Measurements from ENCODE around the gene HDAC11. TPM values are rescaled to one million over a fixed set of nuclear protein-coding genes. Genes with fewer than 3 reads are reported as not detected.
A peak's percentile ranks its signal among the peaks of the same experiment; 100 is the strongest.

HDAC11 gene
- total RNA-seq, 1 experiment from 2014 or later, result 2.6 TPM

DNA sequence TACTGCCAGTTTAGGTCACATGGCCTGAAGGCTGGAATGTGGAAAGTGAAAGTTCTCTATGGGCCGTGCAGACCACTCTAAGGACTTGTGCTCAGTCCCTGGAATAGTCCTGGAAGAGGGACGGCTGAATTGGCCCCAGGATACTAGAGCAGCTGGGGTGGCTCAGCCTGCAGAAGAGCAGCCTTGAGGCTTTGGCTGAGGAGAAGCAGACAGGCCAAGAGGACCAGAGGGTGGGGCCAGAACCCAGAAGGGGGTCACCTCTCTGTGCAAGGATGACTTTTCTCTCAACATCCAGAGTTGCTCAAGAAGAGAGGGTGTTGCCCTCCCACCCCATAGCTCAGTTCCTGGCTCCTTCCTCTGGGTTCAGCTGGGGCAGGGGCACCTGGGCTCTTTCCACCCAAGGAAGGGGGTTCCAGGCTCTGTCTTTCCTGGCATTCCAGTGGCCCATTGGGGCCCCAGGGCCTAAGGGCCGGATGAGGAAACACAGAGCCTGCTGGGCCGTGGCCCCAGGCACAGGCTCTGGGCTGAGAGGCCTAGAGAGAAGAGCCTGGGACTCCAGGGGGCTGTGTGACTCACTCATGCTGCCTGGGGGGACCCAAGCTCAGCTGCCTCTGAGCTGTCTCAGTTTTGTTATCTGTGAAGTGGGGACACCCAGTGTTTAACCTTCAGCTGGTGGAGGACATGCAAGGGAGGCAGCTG, 60.3 kb downstream of the HDAC11 start:
- no peak for DNase-seq (ENCODE audit: low read depth)

GRCh38 chr3:13541691-13542090, 61.6 kb downstream of the HDAC11 start:
- no peak for DNase-seq (ENCODE audit: low read depth)

DNA sequence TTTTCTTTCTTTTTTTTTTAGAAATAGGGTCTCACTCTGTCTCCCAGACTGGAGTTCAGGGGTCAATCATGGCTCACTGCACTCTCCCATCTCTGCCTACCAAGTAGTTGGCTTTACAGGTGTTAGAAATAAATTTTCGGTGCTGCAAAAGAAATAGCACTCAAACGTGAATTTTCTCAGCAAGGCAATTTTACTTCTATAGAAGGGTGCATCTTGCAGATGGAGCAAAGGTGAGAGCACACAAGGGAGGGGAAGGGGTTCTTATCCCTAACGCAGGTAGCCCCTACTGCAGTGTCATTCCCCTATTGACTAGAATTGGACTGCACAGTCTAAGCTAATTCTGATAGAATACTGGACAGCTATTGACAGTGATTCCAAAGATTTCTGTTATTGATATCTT, 62.0 kb downstream of the HDAC11 start:
- no peak for DNase-seq (ENCODE audit: low read depth)

- DNase-seq (ENCODE audit: low read depth), result peak; percentile 74
Observed at GRCh38 chr3:13543253-13543652, 63.1 kb downstream of the HDAC11 start.

- peak; percentile 72 for DNase-seq (ENCODE audit: low read depth)
Observed at GRCh38 chr3:13544293-13544831, 64.3 kb downstream of the HDAC11 start.

DNA sequence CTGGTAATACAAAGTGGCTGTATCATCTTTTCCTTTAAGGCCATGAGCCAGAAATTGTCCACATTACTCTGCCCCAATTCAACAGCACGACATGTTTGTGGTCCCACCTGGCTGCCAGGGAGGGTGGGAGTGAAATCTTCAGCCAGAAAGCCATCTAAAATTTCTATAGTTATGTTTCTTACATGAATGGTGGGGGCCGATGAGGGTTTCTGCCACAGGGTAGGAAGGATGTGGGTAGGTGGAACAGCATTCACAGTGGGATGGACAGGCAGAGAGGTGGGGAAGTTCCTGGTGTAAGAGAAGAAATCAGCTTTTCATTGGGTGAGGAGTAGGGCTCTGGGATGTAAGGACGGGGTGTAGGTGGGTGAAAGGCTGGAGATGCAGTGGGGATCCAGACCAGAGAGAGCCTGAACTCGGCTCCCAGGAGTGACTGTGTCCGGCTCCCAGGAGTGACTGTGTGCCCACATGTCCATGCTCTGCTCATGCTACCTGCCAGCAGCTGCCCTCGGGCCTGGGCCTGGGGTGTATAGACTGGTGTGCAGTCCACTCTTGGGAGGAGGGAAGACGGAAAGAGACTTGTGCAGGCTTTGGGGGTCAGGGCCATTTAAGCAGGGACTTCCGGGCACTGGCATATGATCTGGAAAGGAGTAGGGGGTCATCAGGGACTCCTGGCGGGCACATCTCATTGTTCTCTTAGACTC, 65.0 kb downstream of the HDAC11 start:
- no peak for DNase-seq (ENCODE audit: low read depth)

DNA sequence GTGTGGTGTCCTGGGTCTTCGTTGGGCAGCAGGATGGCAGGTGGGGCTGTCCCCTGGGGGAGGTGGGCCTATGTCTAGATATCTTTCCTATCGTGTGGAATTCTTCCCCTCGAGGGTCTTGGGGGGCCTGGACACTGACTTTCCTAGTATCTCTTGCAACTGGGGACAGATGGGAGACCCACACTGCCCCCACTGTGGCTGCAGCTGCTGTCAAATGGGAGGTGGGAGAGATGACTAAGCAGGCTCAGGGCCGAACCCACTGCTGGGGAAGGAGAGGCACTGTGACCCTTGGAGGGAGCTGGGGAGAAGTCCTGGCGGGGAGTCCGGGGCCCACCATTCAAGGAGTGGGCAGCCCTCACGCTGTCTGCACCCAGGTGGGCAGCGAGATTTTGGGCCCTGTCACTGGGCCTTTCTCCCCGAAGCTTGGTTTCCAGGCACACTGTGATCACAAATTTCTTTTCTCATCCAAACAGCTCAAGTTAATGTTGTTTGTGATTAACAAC, 65.9 kb downstream of the HDAC11 start:
- no peak for DNase-seq (ENCODE audit: low read depth)

GRCh38 chr3:13546667-13547171, 66.6 kb downstream of the HDAC11 start:
- DNase-seq (ENCODE audit: low read depth), result no peak

DNA sequence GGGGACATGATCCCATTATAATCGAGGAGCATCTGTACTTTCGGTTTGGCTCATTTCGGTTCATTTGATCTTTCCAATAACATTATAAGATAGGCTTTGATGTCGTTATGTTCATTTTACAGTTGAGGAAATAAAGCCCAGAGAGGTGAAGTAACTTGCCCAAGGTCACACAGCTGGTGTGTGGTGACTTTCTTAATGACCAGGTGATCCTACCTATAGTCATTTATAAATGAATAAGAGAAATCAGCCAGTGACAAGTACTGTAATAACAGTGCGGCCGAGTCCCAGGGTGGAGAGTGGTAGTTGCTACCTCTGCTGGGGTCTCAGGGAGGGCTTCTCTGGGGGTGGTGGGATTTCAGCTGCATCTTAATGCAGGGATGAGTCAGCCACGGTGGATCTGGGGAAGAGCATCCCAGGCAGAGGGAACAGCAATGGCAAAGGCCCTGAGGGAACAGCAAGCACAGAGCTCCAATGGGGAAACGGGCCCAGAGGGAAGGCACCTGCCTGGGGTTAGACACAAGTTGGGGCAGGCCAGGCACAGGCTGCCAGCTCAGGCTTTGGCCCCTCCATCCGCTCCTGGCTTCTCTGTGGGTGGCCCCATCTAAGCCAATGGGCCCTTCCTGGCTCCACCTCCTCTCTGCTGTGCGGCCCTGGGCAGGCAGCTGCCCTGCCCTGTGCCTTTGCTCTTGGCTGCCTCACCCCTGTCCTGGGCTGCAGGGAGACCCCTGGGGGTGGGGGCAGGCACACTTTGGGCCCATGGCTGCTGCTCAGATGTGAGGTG, 67.7 kb downstream of the HDAC11 start:
- DNase-seq (ENCODE audit: low read depth), result no peak

DNA sequence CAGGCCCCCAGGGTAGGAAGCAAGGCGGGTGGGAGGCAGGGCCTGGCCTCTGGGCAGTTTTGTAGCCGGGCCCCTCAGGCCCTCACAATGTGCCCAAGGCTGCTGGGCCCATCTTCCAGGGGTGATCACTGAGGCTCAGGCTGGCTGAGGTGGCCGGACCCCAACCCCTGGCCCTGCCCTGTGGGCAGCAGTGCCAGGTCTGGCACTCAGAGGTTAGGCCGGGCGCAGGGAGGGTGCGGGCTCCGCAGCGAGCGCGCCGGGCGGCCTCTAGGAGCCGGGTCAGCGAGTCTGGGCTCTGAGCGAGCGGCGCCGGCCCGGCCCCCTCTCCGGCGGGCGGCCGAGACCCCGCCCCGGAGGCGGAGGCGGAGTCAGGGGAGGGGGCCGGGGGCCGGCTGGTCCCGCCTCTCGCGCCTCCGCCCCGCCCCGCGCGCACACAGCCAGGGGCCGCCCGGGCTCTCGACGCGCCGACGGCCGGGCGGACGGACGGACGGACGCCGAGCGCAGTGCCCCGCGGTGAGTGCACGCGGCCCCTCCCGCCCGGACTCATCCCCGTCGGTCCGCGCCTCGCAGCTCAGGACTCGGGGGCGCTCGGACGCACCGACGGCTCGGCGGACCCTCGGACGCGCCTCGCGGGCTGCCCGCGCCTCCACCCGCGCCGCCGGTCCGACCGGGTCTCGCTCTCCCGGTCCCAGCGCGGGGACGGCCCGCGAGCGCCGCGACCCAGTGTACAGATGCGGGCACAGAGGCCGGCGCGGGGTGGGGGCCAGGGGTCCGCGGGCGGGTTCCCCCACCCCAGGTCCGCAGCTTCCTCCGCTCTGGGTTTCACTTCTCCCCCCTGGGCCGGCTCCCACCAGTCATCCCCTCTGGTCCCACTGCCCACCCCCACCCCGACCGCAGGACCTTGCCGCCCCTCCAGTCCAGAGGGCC, 68.9 kb downstream of the HDAC11 start, which contains the start of gene FBLN2:
FBLN2 (plus strand) TSS at position 430 of the 927 bp plus-strand sequence. CDS start 21,231 bp downstream, outside the sequence.
- no peak for DNase-seq (ENCODE audit: low read depth)

DNA sequence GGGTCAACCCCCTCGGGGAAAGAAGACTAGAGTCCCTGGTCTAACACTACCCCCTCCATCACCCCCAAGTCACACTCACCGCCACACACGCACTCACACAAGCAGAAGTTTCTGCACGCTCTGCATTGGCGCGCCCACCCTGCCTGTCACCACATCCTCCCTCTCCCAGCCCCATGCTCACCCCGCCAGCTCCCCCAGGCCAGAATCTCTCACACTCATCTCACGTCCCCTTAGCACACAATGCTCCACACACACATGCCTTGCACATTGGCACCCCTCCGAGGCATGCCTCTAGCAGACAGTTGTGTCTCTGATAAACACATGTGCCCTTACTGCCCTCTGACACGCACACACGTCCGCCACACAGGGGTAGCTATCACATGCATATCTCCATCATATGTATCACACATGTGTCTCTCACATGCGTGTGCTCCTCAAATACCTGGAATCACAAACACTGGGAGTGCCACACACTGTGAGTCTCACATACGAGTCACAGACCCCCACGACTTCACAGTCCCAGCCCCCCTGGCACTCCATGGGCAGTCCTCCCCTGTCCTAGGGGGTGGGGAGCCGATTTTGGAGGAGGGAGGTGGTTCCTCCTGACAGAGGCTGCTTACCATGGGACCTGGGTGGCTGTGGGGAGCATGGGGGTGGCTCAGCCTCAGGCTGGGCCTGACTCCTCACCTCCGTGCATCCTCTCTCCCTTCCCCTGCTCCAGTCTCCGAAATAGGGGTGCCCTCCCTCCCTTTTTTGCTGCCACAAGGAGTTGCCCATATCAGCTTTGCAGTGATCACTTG, 69.7 kb downstream of the HDAC11 start:
- DNase-seq (ENCODE audit: low read depth), result no peak

DNA sequence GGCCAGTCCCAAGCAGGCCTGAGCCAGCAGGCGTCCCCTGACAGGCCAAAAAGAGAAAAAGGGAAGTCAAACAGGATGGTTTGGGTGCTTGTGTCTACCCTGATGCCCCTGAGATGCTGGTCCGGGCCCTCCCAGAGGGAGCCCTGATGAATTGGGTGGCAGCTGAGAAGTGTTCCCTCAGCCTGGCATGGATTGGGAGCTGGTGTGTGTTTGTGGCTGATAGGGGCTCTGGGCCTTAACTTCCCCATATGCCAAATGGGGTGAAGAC, 70.3 kb downstream of the HDAC11 start:
- no peak for DNase-seq (ENCODE audit: low read depth)

DNA sequence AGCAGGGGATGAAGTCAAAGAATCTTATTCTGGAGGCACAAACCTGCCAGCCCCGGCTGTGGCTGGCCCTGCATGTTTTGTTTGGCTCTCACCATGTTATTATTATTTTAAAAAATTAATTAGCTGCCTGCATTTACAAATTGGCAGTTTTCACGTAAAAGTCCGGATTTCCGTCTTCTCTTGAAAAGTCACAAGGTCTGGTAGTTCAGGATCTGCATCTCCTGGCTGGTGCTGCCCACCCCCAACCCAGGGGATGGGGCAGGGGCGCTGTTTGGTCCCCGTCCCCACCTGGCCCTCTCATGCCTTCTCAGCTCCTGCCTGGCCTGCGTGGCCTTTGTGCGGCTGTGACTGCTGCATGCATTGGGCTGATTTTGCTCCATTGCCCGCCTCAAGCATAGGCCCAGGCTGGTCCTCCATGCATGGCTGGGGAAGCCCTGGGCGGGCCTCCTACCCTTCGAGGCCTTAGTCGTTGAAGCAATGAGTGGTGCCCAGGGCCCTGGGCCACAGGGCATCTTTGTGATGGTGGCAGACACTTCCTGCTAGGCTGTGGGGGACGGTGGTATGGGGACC, 70.8 kb downstream of the HDAC11 start:
- DNase-seq (ENCODE audit: low read depth), result no peak

DNA sequence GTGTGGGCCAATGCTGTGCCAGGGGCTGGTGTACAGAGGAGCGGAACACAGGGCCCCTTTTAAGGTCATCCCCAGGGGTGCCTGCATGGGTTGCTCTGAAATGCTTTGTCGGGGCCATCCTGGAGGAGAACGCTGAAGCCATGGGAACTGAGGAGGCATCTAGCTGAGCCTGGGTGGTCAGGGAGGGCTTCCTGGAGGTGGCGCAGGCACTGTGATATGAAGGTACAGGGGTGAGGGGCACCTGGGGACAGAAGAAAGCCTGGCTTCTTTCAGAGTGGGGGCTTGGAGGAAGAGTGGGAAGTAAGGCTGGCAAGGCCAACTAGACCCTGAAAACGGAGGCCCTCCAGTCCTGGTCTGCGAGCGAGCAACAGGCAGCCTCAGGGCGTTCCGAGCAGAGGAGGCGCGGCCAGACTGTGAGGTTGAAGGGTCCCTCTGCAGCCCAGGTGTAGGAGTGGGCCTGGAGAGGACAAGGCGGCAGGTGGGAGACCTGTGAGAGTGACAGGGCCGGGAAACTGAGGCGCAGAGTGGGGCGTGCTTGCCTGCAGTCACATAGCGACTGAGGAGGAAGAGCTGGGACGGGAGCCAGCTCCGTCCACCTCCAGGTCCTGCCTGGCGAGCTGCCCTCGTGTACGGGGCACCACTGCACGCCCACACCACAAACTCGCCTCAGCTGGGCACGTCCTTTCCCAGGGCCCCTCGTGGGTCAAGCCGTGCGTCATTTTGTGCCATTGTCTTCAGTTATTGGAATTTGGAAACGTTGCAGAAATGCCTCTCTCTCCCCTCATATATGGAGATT, 72.9 kb downstream of the HDAC11 start:
- DNase-seq (ENCODE audit: low read depth), result no peak

GRCh38 chr3:13553686-13554085, 73.6 kb downstream of the HDAC11 start:
- DNase-seq (ENCODE audit: low read depth), result no peak

- DNase-seq (ENCODE audit: low read depth), result no peak
Observed at GRCh38 chr3:13555753-13556152, 75.6 kb downstream of the HDAC11 start.

All from HT1080 (cell line).